Spinal cord (tissue), 10 donors: ENCODE results near the gene CADPS. TPM values are rescaled to one million over a fixed set of nuclear protein-coding genes. Genes with fewer than 3 reads are reported as not detected.

Experiments used
- DNase-seq, 6 donors: peaks; one replicate each; pipeline versions ENCODE4 v3.0.0 to v3.0.0-alpha.2; 2013 to 2015; ENCODE audit warnings: low spot score in 6 of 6, low read depth in 4 of 6
- H3K27ac ChIP-seq: one replicate; pipeline ENCODE4 v1.5.1; 2013; ENCODE audit warnings: low read depth, low read length, control low read depth
- H3K27me3 ChIP-seq: one replicate; pipeline ENCODE4 v1.6.1; 2013; ENCODE audit warnings: low read length; ENCODE audit not compliant: control insufficient read depth, insufficient read depth
- H3K36me3 ChIP-seq: one replicate; pipeline ENCODE4 v1.6.1; 2013; ENCODE audit warnings: low read length; ENCODE audit not compliant: control insufficient read depth, insufficient read depth
- H3K4me1 ChIP-seq: one replicate; pipeline ENCODE4 v1.6.1; 2013; ENCODE audit warnings: low read length; ENCODE audit not compliant: control insufficient read depth, insufficient read depth
- H3K4me3 ChIP-seq: one replicate; pipeline ENCODE4 v1.5.1; 2013; ENCODE audit warnings: low read depth, low read length, control low read depth
- H3K9me3 ChIP-seq: one replicate; pipeline ENCODE4 v1.6.1; 2013; ENCODE audit warnings: low read length; ENCODE audit not compliant: control insufficient read depth, insufficient read depth
- WGBS: methylation state at CpG from one replicate; pipeline ENCODE4 v1.1.5; 2013; ENCODE audit warnings: missing lambda C conversion rate; ENCODE audit not compliant: insufficient coverage; 5-methylcytosine and 5-hydroxymethylcytosine counted together
- polyA plus RNA-seq, 2 donors: library from polyadenylated mRNA; unstranded; fragments of 120-200 nt; gene quantifications; one replicate each; pipeline ENCODE4 v1.2.1, GENCODE V29; 2013; ENCODE audit not compliant: insufficient read length in 2 of 2
- total RNA-seq, 2 donors: library from RNA; depleted of rRNA in 1 of 2; stranded (reverse); fragments of 120-200 nt in 1 of 2; fragments of >200 nt in 1 of 2; gene quantifications; one replicate each; pipeline versions ENCODE4 v1.2.3 to v1.2.4, GENCODE V29; 2013 to 2014
- donor health status: healthy.

The CADPS gene
- total and polyA plus RNA-seq, 4 donors, result 79.7 to 251 (median 198) TPM

DNA sequence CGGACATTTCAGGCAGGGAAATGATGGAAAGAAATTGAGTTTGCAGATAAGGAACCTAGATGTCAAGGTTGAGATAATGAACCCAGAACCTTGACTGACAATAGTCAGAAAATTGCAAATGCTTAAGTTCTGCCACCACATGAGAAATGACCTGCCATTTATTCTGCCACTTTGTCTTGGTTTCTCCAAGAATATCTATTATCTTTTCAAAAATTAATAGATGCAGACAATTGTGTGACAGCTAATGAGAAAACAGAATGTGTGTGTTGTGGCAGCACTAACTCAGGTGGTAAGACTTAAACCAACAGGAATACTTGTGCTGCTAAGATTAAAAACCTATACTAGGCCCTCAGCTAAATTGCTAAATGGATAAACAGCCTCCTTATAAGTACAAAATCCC, 52.3 kb downstream of the CADPS start:
- Histone ChIP-seq H3K9me3 (no peaks in the 10 kb centered on the region), H3K36me3 (no peaks in the 10 kb centered on the region), H3K4me1 (no peaks in the 10 kb centered on the region), H3K27me3 (no peaks in the 10 kb centered on the region), H3K27ac (no peak overlapping the region), H3K4me3 (no peak overlapping the region)
- no peak for DNase-seq
- no CpG with 5 or more reads among the region's 1 CpG for WGBS

DNA sequence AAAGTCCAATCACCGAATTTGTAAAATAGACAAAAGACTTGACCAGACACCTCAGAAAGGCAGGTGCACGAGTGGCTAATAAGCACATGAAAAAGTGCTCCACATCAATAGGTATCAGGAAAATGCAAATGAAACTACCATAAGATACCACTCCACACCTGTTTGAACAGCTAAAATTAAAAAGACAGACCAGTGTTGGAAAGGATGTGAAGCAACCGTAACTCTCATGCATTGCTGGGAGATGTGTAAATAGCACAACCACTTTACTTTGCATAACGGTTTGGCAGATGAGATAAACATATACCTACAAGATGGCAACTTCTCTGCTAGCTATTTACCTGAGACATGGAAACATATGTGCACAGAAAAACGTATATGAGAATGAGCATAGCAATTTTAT, 56.9 kb downstream of the CADPS start:
- no CpG with 5 or more reads among the region's 5 CpGs for WGBS
- no peak overlapping the region for H3K4me3 ChIP-seq
- H3K36me3 ChIP-seq, result no peaks in the 10 kb centered on the region
- no peak for DNase-seq
- no peaks in the 10 kb centered on the region for H3K27me3 ChIP-seq
- no peaks in the 10 kb centered on the region for H3K9me3 ChIP-seq
- no peak overlapping the region for H3K27ac ChIP-seq
- no peaks in the 10 kb centered on the region for H3K4me1 ChIP-seq

DNA sequence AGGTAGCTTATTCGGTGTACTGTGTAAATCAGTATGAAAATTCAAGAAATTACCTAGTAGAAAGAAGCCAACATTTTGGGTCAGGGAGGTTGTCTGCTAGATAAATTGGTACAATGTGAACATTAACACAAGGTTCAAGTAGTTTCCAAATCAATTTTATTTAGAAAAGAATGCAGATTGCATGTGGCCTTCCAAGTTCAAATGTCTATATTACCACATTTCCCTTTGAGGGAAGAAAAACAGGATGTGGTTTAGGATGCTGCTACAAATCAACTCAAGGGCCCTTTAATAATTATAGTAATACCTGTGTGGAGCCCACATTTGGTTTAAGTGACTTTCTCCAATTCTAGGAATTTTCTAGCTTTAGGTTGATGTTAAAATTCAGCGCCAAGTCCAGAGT, 57.5 kb downstream of the CADPS start:
- Histone ChIP-seq H3K4me3 (no peak overlapping the region), H3K4me1 (no peaks in the 10 kb centered on the region), H3K36me3 (no peaks in the 10 kb centered on the region), H3K9me3 (no peaks in the 10 kb centered on the region), H3K27ac (no peak overlapping the region), H3K27me3 (no peaks in the 10 kb centered on the region)
- no CpG with 5 or more reads among the region's 2 CpGs for WGBS
- DNase-seq, result no peak

DNA sequence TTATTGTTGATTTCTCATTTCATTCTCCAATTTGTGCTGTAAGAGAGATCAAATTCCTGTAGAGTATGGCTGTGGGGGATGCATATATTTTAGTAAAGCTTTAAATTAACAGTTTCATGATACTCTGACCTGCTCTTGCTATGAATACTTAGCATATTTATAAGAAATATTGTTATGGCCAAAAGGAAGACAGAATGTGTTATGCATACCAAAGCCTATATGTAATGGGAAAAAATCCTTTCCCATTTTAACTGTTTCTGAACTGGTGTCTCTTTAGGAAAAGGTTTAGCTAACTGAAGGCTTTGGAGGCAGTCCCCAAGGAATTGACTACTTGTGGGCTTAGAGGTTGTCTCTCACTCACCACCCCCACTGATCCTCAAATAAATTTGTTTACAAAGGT, 59.2 kb downstream of the CADPS start:
- Histone ChIP-seq H3K27me3 (no peaks in the 10 kb centered on the region), H3K9me3 (no peaks in the 10 kb centered on the region), H3K36me3 (no peaks in the 10 kb centered on the region), H3K4me1 (no peaks in the 10 kb centered on the region), H3K4me3 (no peak overlapping the region), H3K27ac (no peak overlapping the region)
- DNase-seq, result no peak

DNA sequence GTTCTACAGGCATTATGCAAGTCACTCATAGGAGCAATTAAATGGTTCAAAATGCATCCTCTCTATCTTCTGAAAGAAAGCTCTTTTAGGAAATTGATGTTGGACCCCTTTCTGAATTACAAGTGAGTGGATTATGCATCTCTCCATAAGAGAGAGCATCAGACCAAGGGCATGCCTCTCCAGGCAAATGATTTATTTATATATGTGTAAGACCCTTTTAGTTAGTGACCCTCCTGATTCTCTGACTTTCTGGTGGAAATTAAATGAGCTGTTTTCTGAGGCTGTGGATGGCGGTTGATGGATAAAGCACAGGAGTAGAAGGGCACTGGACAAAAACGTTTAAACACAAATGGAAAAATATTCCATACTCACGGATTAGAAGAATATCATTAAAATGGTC, 62.6 kb downstream of the CADPS start:
- Histone ChIP-seq H3K4me1 (no peaks in the 10 kb centered on the region), H3K36me3 (no peaks in the 10 kb centered on the region), H3K4me3 (no peak overlapping the region), H3K27me3 (no peaks in the 10 kb centered on the region), H3K9me3 (no peaks in the 10 kb centered on the region), H3K27ac (no peak overlapping the region)
- DNase-seq, result peak in 1 of 6 donors; percentile 49
- no CpG with 5 or more reads among the region's 3 CpGs for WGBS

DNA sequence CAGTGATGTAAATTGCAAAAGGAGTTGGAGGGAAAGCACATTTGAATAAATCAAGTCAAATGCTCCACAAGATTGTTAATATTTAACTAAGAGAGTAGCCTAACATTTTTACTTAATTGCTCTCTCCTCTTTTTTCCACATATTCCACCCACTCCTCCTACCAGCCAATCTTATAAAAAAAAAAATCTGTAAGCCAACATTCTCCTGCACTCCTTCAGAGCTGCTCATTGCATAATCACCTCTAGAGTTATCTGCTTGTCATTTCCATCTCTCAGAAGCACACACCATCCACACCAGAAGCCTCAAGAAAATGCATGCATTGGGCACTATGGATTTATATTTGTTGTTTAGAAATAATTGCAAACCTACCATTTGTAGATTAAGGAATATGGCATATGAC, 64.1 kb downstream of the CADPS start:
- Histone ChIP-seq H3K4me1 (no peaks in the 10 kb centered on the region), H3K27ac (no peak overlapping the region)

DNA sequence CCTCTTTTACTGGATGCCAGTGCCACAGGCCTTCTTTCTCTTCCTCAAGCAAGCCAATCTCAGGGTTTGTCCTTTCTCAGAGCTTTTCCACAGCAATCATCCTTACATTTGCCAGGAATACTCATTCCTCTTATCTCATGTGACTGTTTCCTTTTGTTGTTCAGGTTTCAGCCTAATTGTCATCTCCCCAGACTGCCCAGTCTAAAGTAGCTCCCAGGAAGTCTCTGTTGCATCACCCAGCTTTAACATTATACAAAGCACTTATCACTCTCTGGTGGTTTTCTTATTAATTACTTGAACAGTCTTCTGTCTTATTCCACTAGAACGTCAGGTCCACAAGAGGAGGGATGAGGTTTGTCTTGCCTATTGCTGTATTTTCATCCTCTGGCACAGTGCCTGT, 65.8 kb downstream of the CADPS start:
- H3K27me3 ChIP-seq, result no peaks in the 10 kb centered on the region
- H3K27ac ChIP-seq, result no peak overlapping the region
- H3K9me3 ChIP-seq, result no peaks in the 10 kb centered on the region
- H3K4me1 ChIP-seq, result no peaks in the 10 kb centered on the region
- no peaks in the 10 kb centered on the region for H3K36me3 ChIP-seq
- WGBS, result no CpG with 5 or more reads among the region's 1 CpG
- H3K4me3 ChIP-seq, result no peak overlapping the region
- no peak for DNase-seq

More for the DNA sequence above, 64.1 kb downstream of the CADPS start:
- no peak for DNase-seq
- no peaks in the 10 kb centered on the region for H3K9me3 ChIP-seq
- H3K36me3 ChIP-seq, result no peaks in the 10 kb centered on the region
- no peaks in the 10 kb centered on the region for H3K27me3 ChIP-seq
- no peak overlapping the region for H3K4me3 ChIP-seq

GRCh38 chr3:62805580-62806277, 69.5 kb downstream of the CADPS start:
- Histone ChIP-seq H3K27me3 (no peaks in the 10 kb centered on the region), H3K27ac (no peak overlapping the region), H3K4me1 (no peaks in the 10 kb centered on the region), H3K9me3 (no peaks in the 10 kb centered on the region), H3K36me3 (no peaks in the 10 kb centered on the region), H3K4me3 (no peak overlapping the region)
- DNase-seq, result peak in 3 of 6 donors; percentile 4 to 79 (median 15)
- WGBS, result no CpG with 5 or more reads among the region's 2 CpGs

DNA sequence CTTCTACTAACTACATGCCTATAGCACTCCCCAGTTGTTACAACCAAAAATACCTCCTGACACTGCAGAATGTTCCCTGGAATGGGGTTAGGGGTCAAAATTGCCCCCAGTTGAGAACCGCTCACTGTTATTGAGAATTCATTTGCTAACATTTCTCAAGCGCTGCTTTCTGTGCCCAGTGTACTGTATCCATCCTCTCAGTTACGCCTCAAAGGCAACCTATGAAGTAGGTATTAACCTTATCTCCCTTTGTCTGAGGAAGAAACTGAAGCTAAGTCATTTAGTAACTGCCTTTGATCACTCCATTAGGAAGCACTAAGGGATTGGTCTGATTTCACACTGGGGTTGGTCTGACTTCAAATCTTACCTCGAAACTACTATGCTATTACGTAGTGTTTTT, 70.1 kb downstream of the CADPS start:
- Histone ChIP-seq H3K27ac (no peak overlapping the region), H3K9me3 (no peaks in the 10 kb centered on the region), H3K27me3 (no peaks in the 10 kb centered on the region), H3K4me3 (no peak overlapping the region), H3K4me1 (no peaks in the 10 kb centered on the region), H3K36me3 (no peaks in the 10 kb centered on the region)
- peak in 1 of 6 donors; percentile 69 for DNase-seq
- no CpG with 5 or more reads among the region's 5 CpGs for WGBS

DNA sequence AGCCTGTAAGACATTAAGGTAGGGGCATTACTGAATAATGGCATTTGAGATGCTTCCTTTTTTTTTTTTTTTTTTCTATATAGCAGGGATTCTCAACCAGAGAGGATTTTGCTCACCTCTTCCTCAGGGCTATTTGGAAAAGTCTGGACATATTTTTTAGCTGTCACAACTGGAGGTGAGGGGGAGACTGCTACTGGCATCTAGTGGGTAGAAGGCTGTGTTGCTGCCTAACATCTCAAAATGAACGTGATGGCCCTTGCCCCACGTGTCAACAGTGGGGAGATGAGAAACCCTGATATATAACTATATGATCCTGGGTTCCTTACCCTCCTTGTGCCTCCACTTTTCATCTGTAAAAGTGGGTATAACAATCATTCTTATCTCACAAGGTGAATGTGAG, 71.9 kb downstream of the CADPS start:
- no peaks in the 10 kb centered on the region for H3K9me3 ChIP-seq
- WGBS, result no CpG with 5 or more reads among the region's 2 CpGs
- no peaks in the 10 kb centered on the region for H3K27me3 ChIP-seq
- no peak overlapping the region for H3K4me3 ChIP-seq
- H3K27ac ChIP-seq, result no peak overlapping the region
- no peak for DNase-seq
- H3K4me1 ChIP-seq, result no peaks in the 10 kb centered on the region
- H3K36me3 ChIP-seq, result no peaks in the 10 kb centered on the region
